HG03108 (cell line): Measurements from ENCODE around the gene LRRC70.
"Not testable (repeated sequence)": the region's sequence is repeated elsewhere in the genome, so short reads cannot be mapped to it uniquely, and the experiment has no call there.

Experiments used
- ATAC-seq: cut with Tn5 transposase; IDR thresholded peaks from one replicate; pipeline ENCODE4 v1.9.1; 2021; ENCODE audit warnings: moderate library complexity; ENCODE audit not compliant: unreplicated experiment

The LRRC70 gene

DNA sequence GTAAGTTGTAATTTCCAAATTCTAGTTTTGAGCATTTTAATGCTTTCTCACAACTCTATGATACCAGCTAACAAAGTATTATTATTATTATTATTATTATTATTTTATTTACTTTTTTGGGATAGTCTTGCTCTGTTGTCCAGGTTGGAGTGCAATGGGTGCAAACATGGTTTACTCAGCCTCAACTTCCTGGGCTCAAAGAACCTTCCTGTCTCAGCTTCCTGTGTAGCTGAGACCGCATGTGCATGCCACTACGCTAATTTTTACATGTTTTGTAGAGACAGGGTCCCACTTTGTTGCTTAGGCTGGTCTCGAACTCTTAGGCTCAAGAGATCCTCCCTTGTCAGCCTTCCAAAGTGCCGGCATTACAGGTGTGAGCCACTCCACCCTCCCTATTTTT, 27.0 kb downstream of the LRRC70 start:
- ATAC-seq, result no peak

DNA sequence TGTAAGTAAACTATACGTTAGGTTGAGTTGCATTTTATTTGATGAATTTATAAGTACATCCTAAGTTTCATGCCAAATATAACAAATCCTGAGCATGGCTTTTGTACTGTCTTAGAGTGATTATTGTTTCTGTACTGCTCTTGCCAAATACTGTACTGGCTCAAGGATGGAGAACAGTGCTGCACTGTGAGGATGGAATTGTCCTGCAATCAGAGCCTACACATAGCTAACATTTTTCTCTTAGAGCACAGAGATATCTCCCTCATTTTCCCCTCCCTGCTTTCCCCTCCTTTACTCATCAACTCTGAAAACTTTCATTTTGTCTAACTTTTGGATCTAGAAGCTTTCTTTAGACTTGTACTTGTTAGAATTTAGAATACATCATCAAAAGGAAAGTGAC, 28.3 kb downstream of the LRRC70 start:
- no peak for ATAC-seq

DNA sequence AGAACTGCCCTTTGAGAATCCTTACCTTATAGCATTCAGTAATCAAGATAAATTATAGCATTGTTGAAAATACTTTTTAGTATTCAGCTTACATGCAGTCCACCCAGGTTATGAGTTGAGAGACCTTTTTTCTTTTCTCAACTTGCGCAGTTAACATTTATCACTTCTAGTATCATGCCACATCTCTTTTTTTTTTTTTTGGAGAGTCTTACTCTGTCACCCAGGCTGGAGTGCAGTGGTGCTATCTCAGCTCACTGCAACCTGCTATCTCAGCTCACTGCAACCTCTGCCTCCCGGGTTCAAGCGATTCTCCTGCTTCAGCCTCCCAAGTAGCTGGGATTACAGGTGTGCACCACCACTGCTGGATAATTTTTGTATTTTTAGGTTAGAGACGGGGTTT, 29.0 kb downstream of the LRRC70 start:
- no peak for ATAC-seq

DNA sequence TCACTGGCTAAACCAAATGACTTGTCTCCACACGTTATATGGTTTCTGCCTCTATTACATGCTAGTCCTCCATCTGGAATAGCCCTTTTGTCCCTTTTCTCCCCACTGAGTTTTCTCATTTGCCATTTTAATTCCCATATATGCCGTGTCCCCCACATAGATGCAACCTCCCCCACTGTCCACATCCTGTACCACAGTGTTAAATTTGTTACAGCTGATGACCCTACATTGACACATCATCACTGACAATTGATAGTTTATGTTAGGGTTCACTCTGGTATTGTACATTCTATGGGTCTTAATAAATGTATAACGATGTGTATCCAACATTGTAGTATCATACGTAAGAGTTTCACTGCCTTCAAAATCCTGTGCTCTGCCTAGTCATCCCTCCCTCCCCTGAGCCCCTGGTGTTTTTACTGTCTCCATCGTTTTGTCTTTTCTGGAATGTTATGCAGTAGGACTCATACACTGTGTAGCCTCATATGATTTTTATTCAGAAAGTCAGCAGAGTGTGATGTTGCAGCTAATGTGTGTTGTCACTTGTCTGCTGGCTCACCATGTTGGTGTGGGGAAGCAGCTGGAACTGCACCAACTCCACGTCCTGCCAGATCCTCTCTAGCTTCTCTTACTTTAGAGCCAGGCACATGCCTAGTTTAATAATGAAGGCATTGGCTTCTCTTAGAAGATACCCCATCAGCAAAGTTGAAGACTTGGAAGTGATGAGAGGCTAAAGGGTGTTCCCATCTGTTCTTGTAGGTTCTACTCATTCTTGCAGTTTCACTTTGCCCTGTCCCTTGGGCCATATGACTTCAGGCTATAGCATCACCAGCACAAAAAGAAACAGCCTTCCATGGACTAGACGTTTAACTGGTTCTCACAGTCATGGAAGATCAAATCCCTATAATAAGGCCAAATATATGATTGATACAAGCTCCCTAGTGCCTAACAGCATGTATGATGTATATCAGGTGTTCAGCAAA, 30.2 kb downstream of the LRRC70 start:
- ATAC-seq, result no peak

DNA sequence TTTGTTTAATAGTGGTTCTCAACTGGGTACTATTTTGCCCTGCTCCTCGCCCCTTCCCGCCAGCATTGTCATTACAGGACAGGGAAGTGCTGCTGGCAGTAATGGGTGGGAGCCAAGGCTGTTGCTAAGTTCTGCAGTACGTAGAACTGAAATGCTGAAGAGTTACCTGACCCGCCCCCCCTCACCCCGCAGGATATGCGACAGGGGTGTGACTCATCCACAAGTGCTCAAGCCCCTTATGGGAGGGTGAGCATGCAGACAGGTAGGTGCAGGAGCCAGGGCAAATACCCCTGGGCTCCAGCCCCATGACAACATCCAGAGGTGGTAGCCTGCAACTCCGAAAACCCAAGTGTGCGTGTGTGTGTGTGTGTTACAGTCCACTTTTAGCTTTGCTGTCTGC, 35.7 kb downstream of the LRRC70 start:
- ATAC-seq, result no peak

DNA sequence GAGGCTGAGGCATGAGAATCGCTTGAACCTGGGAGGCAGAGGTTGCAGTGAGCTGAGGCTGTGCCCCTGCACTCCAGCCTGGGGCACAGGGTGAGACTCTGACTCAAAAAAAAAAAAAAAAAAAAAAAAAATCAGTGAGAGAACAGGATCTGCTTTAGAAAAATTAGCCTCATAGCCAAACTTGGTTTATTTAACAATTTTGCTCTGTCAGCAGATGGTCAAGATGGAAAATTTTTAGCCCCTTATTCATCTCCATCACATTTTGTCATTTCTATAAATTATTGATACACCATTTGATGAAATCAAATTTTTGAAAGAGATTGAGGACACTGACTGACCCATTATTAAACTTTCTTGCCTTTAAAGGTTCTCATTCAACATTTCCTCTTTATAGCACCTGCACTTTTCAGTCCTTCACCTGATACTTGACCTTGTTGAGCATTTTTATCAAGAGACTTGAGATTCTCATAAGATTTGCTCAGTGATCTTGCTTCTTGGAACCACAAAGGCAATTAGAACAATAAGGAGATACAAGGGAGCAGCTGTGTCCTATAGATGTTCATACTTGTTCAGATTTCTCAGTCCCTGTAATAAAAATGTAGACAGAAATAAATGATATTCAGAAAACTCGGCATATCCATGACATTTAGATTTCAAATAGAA, 38.1 kb downstream of the LRRC70 start:
- no peak for ATAC-seq

DNA sequence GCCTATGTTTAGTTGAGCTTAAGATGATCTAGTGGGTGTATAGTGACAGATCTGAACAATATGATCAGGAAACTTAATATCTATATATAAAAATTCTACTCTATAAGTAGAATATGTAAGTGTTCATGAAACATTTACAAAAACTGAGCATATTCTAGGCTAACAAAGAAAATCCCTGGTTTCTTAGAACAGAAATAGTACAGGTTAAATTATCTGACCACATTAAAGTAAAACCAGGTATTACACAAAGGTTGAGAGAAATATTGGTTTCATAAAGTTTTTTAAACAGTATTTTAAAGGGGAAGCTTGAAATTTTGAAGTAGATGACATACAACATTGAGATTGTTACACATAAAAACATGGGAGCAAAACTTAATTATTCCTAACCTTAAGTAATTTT, 39.3 kb downstream of the LRRC70 start:
- ATAC-seq, result no peak

DNA sequence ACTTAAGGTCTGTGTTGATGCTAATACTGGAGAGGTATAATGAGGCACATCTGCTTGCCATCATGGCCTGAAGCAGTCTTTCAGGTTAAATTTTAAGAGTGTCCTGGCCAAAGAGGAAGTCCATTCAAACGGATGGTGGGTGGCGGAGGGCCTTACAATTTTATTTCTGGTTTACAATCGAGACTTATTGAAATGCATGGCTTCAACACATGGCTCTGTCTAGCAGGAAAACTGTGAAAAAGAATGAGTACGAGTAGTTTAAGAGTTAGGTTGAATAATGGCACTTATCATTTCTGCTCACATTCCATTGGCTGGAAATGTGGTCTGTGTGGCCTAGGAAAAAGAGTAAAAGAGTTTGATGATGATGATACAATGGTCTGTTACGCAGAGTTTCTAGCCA, 42.1 kb downstream of the LRRC70 start:
- no peak for ATAC-seq

DNA sequence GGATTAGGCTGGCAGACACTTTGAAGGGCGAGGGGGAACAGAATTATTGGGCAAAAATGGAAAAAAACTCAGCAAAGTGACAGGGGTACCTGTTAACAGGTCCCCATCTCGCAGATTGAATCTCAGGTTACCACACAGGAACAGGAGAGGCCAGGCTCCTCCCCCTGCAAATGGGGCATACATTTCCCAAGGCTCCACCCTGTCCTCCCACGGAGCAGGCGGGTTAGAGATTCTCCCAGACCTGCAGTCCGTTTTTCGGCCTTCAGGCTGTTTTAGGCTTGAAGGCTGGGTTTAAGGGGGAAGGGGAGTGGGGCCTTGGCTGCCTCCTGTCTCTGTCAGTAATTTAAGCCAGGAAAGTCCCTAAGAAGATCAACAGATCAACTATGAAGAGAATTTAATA, 42.7 kb downstream of the LRRC70 start:
- ATAC-seq, result no peak

DNA sequence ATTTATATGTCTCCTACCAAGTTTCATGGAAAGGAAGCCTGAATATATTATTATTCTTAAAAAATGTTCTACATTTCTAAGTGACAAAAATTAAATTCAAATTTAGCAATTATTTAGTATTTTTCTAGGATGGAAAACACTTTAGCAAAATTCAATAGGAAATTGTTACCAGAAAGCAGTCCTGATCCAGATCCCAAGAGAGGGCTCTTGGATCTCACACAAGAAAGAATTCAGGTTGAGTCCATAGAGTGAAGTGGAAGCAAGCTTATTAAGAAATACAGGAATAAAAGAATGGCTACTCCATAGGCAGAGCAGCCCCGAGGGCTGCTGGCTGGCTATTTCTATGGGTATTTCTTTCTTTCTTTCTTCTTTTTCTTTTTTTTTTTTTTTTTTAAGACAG, 44.7 kb downstream of the LRRC70 start:
- ATAC-seq, result no peak

DNA sequence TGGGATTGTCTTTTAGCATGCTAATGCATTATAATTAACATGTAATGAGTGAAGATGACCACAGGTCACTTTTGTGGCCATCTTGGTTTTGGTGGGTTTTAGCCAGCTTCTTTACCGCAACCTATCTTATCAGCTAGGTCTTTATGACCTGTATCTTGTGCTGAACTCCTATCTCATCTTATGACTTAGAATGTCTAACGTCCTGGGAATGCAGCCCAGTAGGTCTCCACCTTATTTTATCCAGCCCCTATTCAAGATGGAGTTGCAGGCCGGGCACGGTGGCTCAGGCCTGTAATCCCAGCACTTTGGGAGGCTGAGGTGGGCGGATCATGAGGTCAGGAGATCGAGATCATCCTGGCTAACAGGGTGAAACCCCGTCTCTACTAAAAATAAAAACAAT, 45.8 kb downstream of the LRRC70 start:
- not testable (repeated sequence) for ATAC-seq

DNA sequence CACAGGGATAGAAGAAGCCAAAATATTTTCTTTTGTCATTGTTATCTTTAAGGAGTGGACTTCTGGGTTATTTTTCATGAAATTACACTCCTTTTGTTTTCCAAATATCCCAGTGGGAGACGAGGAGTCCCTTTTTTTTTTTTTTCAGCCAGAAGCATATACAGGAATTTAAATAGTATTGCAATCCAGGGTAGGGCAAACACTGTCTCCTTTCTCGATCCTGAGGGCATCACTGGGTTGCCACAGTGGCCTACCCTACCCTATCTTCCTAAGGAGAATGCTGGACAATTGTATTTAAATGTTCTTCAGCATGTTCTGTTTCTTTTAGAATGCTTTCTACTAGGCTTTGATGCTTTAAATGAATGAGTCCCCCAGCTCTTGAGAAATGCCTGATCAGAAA, 47.9 kb downstream of the LRRC70 start:
- ATAC-seq, result no peak

DNA sequence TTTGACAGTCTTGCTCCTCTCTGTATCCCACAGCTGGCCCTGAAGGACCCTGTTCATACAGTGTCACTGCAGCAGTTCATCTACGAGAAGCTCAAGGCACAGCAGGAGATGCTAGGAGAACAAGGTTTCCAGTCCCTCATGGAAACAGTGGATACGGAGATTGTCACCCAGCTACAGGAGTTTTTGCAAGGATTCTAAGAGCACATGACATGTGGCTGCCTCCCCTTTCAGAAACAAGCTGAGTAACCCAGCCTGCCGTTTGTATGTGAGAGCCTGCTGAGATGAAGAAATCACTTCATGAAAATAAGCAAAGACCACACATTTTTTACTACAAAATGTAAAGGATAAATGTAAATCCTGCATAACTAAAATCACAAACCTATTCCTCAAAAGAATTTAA, 48.5 kb downstream of the LRRC70 start:
- ATAC-seq, result no peak

DNA sequence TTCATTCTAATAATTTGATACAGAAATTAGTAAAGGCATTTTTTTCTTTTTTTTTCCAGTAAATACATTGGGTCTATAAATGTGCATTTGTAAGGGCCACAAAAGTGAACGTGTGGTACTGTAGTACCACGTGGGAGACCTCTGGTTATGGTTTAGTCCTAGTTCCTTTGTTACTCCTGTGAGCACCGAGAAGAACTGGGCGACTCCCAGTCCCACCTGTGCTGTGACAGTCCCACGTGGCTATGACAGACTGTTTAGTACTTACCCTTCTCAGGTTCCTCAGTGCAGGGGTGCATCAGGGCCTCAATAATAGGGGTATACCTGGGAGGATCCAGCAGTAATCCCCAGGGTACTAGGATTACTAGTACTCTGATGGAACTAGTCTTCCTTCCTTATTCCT, 49.3 kb downstream of the LRRC70 start:
- no peak for ATAC-seq
